Stimulated activated CD8-positive, alpha-beta memory T cell treated with anti-CD3 and anti-CD28 coated beads, Interleukin-15, amount 100 ng/mL, for 48 hours (primary cell): ENCODE measurements around the gene CD300E.
"Not testable (repeated sequence)": the region's sequence is repeated elsewhere in the genome, so short reads cannot be mapped to it uniquely, and the experiment has no call there.

Experiments used
- DNase-seq, 2 donors: peaks; one replicate each; pipeline ENCODE4 v3.0.0-alpha.2; 2020; ENCODE audit warnings: low read depth in 2 of 2

Gene CD300E, protein sequence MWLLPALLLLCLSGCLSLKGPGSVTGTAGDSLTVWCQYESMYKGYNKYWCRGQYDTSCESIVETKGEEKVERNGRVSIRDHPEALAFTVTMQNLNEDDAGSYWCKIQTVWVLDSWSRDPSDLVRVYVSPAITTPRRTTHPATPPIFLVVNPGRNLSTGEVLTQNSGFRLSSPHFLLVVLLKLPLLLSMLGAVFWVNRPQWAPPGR

DNA sequence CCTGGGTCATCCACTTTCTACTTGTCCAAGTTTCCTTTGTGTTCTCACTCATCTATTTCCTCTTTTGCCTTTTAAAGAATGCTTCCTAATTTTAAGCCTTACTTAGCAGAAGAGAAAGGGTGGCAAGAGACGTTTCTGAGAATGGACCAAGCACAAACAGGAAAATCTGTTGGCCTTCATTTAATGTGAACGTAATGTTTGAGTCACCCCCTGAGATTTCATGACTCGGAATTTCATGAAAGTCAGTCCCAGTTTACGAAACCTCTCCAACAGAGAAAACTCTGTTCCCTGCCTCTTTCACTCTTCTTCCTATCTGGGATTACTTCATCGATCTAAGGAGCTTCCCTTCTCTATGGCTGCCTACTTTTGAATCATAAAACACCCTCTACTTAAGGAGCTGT is at the start of gene CD300E:
TSS of gene CD300E (minus strand) at position 46 of the 401 bp plus-strand sequence. CDS start 117 bp downstream, outside the sequence.
- DNase-seq: no peak

DNA sequence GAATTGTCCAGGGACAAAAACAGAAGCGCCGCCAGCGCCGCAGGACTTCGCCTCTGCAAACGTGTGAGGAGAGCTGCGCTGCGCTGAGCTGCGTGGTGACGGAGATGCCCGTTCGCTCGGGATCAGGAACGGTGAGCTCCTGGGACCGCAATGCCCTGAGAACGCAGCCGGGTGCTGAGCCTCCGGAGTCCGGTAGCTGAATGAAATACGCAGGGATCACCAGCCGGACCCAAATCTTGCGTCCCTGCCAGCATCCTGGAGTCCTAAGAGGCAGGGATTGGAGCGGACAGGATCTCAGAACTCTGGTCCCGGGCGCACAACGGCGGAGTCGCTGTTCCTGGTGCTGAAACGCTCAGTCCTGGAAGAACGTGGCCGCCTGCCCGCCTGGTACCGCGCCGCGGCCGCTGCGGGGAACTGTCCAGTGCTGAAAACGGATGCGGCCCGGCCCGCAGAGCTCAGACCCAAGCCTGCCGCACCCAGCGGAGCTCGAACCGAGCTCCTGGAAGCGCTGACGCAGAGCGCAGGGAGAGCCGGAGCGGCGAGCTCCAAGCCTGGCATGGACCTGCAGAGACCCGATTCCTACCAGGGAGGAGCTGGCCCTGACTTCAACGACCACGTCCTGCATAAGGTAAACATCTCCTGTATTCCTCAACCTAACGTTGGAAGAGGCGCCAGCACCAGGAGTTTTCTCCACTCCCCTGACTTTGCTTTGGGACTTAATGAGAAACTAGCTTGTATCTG is 47.7 kb upstream of the CD300E start:
- DNase-seq: peak; percentile 39 to 53

DNA sequence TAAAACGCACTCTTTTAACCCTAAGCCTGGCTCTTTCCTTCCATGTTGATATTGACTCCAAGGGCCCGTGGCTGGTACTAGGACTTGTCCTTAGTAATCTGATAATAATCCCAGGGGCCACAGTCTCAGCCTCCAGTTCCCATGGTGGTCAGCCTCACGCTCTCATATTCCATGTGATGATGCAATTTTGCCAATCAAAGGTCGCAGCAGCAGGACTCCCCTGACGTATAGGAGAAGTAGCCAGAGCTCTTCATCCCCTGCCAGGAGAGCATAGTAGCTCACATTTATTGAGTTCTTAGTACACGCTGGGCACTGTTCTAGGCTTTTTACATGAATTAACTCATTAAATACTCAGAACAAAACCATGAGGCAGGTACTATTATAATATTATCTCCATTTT is 46.8 kb upstream of the CD300E start:
- DNase-seq: no peak

DNA sequence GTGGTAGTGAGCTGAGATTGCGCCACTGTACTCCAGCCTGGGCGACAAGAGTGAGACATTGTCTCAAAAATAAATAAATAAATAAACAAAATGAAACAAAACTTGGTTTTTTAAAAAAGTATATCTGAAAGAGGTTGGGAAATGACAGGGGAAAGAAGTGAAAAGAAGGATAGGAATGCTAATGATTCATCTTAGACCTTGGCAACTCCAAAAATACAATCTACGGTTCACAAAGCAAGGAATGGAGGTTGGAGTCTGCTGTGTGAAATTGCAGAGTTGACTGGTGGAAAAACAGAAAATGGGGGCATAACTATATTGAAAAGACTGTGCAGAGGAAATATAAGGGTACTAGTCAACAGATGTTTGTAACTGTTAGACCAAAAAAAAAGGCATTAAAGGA is 40.0 kb upstream of the CD300E start:
- no peak for DNase-seq

DNA sequence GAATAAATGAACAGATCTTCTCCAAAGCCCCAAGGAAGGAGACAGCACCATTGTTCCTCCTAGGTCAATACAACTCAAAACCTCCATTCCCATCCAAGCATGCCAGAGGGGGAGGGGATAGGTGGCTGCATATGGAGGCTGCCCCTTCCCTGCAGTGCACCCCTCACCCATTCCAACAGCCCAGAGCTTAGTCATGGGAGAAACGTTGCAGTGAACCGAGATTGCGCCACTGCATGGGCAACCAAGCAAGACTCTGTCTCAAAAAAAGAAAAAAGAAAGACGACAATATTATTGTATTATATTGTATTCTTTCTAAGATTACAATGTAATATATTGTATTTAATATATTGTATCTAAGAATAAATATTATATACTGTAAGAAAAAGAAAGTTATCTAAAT is 36.4 kb upstream of the CD300E start:
- no peak for DNase-seq

DNA sequence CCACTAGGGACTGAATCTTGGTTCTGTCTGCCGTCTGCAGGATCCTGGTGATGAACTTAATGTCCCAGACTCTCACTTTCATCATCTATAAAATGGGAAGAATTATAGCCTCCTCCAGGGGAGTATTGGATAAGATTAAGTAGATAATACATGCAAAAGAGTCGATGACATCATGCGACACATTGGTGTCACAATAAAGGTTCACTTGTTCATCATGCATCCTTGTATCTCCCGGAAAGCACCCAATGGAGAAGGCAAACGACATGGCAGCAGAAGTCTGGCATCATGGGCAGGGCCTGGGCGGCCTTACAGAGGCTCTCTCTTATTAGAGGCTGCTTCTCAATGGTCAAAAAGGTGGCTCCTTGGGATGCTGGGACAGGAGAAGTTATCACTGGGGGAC is 35.1 kb upstream of the CD300E start:
- no peak for DNase-seq

DNA sequence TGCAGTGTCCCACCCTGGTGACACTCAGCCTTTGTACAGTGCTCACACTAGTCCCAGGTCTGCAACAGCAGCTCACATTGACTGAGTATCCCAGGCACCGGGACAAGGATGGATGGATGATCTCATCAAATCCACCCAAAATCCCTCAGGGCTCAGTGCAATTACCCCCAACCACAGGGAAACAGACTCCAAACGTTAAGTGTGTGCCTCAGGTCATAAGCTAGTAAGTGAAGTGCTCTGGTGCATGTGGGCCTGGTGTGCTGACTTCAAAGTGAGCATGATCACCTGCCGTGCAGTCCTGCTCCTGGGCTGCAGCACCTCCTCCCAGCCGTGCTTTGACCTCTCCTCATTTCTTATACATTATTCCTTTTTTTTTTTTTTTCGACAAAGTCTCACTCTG is 31.2 kb upstream of the CD300E start:
- DNase-seq: no peak

DNA sequence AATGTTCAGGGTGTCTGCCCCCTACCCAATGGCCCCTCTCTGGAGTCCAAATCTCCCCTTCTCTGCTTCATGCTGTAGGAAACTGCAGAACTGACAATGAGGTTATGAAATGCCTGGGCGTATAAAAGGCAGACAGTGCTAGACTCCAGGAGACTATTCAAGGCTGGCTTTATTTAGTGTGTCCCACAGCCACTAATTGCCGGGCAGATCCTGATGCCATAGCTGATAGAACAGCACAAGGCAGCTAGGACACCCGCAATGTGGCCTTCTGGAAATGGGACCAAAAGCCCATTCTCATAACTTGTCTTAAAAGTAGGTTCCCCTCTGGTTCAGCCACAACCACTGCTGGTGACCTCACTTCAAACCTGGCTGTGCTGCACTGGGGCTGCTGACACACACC is 28.5 kb upstream of the CD300E start:
- no peak for DNase-seq

DNA sequence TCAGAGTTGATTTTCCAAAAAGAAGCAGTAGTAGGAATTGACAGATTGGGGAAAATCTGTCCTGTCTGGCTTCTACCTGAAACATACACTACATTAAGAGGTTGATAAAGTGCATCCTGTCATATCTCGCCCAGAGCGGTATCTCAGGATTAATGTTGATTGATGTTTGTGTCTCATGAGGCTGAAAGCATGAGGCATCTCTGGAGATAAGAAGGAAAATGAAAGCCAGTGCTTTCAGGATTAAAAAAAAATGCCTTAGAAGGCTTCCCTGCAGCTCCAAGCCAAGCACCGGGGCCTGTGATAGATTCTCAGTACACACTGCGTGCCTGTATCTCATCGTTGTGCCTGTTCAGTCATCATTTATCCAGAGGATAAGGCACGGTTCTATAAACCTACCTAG is 26.4 kb upstream of the CD300E start:
- no peak for DNase-seq

DNA sequence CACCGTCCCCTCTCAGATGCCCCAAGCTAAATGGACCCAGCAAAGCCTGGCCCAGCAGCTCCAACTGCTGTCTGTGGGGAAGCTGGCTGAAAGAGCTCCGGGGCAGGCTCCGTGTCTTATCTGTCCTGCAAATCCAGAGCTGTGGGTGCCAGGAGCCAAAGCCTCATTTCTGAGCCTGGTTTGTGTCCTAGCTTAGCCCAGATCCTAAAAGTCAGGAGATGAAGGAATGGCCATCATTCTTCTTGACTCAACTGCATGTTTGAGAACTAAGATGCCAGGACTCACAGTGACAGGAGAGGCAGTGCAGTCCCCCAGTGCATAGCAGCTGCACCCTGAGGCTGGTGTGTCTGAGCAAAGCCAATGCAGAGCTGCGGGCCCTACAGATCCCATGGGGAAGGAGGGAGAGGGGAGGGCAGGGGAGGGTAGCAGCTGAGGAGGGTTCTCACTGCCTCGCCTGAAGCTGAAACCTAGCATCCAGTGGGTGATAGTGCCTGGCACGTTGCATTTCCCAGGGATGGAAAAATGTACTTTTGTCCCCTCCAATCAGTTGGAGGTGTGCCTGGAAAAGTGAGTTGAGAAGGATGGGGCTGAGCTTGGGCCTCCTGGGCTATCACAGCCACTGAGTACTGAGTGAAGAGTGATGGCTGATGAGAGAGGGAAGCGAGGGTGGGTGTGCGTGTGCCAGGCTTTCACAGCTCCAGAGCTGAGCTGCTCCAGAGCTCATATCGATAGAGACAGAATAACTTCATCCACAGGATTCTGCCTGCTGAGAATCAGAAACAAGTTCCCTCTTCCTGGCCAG is 24.5 kb upstream of the CD300E start:
- DNase-seq: no peak

DNA sequence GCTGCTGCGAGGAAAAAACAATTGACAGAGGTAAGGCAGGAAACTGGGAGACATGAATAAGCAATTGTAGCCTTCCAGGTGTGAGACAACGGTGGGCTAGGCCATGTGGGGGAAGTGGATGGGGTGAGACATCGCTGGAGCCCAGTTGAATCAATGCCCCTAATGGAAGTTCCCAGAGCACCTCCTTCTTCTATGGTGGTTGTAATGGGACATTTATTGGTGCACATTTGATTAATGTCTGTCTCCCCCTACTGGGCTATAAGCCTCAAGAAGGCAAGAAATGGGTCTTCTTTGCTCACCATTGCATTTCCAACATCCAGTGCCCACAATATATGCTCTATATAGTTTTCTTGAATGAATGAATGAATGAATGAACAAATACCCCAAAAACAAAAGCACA is 22.7 kb upstream of the CD300E start:
- no peak for DNase-seq

DNA sequence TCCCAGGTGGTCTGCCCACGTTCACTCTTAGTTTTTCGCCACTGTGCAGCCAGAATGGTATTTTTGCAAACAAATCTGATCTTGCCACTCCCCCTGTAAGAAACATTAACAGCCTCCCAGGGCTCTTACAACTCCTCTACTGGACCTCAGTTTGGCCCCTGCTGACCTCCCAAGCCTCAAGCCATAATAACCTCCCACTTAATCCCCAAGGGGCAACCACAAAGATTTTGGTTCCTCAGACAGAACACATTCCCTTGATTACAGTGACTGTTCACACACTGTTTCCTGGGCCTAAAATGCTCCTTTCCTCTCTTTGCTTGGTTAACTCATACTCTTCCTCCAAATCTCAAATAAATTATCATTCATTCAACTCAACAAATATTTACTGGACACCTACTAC is 21.5 kb upstream of the CD300E start:
- DNase-seq: no peak

DNA sequence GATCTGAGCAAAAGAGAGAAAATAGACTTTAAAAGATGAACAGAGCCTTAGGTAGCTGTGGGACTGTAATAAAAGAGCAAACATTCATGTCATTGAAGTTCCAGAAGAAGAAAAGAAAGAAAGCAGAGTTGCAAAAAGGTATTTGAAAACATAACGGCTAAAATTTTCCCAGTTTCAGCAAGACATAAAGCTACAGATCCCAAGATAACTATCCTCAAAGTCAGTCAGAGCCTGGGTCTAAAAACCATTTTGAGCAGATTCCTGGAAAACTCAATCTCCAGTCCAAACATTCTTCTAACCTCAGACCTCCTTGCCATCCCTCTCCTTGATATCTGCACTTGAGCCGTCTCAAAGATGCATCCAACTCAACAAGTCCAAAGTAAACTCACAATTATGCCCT is 20.9 kb upstream of the CD300E start:
- no peak for DNase-seq

DNA sequence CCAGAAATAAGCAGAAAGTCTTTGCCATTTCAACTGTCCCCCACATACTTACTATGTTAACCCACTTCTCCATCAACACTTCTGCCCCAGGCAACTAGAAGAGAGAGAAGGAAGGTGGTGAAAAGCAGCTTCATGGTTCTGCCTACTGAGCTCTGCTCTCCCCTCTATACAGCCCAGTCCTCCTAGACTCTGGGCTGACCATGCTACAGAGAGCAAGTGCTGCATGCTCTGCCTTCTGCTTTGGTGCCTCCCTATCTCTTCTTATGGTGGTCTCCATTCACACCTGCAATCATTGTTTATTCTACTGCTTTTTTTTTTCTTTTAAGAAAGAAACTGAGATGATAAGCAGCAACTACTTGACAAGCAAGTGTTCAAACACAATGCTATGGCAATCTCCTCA is 20.3 kb upstream of the CD300E start:
- no peak for DNase-seq

DNA sequence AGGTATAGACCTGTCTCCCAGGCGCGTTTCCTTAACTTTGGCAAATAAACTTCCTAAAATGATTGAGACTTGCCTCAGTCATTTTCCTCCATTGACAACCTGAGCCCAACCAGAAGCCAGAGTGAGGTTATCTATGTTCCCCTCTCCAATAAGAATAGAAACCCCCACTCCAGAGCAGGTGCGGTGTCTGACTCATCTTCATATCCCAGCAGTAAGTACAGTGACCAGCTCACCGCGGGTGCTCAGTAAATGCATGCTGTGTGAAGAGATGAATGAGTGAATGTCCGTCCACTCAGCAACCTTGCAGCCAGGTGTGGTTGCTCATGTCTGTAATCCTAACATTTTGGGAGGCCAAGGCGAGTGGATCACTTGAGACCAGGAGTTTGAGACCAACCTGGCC is 19.5 kb upstream of the CD300E start:
- no peak for DNase-seq

DNA sequence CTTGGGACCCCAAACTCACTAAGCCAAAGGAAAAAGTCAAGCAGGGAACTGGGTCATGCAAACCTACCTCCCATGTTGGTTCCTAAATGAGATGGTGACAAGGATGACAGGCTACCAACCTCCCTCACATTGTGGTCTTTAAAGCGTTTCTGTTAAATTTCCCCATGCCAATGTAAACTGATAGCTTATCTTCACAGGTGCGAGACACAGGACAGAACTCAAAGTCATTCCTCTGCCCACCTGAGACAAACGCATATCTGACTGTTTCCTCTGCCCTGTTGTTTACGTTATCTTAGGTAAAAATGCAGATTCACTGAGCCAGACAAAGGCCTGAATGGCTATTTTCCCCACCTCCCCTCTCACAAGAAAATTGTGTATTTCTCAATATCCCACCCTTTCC is 19.0 kb upstream of the CD300E start:
- no peak for DNase-seq

DNA sequence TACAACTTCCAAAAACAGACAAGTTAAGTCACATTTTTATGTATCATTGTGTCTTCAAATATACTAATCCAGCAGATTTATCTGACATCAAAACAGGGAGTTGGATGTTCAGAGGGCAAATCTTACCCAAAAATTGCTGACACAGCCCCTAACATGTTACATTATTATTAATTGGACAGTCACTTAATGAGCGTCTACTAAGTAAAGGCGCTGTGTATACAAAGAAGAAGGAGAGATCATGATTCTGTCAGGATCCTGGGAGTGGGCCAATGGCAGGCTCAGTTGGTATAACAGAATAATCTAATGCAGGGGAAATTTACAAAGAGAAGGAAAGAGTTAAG is 18.4 kb upstream of the CD300E start:
- no peak for DNase-seq

DNA sequence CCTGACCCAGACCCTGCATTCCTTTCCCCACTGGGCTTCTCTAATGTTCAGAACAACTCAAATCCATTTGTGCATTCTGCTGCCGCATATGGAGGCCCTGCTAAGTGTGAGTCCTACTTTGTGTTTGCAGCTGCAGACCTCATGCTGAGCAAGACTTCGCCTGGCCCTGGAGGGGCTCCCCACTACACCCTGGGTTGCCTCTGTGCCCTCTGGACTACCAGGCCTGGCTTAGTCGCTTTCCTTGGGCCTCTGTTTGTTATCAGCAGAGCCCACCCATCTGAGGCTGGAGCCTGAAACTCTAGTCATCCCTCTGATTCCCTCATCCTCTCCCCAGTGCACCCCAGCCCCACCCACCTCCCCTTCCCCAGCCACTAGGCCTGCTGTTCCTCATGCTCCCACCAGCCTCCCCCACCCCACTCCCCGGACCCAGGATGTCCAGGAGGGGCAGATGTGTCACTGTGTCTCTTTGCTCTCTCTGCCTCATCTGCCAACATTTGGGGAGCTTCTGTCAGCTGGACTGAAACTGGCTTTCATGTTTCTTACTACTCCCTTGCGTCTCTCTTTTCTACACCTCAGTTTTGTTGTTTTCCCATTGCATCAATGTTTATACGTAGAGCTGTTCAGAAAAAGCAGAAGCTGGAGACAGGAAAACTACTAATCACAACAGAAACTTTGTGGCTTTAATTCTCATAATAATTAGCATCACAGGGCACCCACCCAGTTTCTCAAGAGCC is 17.9 kb upstream of the CD300E start:
- DNase-seq: no peak

DNA sequence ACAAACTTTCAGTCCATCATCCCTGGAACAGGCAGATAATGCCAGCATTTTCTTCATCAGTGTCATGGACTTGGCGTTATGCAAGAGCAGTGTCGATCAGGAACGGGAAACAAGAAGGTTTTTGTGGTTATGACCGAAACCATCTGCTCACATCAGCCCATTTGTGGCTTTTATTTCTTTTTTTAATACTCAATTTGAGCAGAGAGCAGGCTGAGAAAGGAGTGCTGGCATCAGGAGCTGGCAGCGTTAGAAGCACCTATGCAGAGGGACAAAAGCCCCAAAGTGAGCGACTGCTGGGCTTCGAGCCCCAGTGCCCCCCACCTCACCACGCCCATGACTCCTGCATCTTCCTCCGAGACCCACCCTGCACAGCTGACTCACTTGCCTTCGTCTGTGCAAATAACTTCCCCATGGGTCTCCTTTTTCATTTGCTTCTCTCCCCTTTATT is 16.2 kb upstream of the CD300E start:
- DNase-seq: no peak

DNA sequence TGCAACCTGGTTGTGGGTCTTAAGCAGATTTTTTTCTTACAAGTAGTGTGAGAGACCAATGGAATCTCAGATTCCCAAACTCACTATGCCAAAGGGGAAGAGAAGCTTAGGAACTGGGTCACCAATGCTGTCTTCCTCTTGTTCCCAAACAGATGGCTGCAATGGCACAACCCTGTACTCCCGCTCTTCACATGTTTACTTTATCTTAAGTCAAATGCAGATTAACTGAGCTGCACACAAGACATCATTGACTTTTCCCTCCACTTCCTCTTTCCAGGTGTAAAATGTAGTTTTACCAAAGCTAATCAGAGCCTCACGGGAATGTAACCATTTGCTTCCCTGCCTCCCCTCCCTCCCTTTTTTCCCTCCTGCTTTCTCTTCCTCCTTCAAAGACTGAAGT is 14.4 kb upstream of the CD300E start:
- DNase-seq: no peak

DNA sequence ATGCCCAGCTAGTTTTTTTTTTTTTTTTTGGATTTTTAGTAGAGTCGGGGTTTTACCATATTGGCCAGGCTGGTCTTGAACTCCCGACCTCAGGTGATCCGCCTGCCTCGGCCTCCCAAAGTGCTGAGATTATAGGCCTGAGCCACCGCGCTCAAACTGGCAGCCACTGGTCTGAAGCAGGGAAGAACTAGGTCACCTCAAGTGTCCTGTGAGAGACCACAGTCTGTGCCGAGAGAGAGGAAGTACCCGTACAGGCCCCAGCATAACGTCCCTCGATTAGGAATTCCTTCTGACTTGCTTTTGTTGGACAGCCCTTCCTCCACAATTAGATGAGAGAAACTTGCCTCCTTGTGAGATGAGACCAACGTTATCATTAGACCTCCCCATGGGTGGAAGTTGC is 13.7 kb upstream of the CD300E start:
- DNase-seq: no peak

DNA sequence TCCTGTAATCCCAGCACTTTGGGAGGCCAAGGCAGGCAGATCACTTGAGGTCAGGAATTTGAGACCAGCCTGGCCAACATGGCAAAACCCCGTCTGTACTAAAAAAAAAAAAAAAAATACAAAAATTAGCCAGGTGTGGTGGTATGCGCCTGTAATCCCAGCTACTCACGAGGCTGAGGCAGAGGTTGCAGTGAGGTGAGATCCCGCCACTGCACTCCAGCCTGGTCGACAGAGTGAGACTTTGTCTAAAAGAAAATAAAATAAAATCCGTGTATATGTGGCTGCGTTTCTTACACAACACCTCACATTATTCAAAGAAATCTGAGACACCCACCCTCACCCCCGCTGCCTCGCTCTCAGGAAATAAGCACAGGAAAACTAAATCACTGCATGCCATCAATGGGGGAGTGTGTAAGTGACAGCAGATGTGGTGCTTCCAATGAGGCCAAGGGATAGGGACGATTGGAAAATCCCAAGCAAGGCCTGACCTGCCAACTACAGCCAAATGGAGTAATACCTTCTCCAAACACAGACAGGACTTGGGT is 13.1 kb upstream of the CD300E start:
- DNase-seq: not testable (repeated sequence)
